Fibroblast of skin of left quadriceps (primary cell): ENCODE measurements around the gene SLC16A5.
"Not testable (repeated sequence)": the region's sequence is repeated elsewhere in the genome, so short reads cannot be mapped to it uniquely, and the experiment has no call there.

Experiments
- DNase-seq, 2 experiments: peaks; one replicate each; pipeline ENCODE4 v3.0.0-alpha.2; 2013; ENCODE audit warnings: low read depth in 2 of 2

The SLC16A5 gene

GRCh38 chr17:75064040-75064439 is 23.7 kb upstream of the SLC16A5 start:
- DNase-seq, result no peak

DNA sequence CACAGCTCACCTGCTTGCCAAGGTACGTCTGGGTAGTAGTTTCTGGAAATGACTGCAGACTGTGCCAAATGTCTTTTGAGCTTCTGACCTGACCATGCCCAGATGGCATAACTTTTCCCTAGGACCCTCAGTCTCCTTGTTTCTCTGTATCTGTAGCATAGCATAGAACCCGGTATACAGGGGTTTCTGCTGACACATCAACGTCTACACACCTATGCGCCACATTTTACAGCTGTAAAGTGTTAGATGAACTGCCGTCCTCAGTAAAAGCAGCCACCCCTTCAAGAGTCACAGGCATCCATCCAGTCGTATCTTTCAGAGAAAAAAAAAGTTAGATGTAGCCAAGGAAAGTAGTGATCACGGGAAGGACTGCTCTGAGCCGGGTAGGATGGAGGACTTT is 23.3 kb upstream of the SLC16A5 start:
- no peak for DNase-seq

DNA sequence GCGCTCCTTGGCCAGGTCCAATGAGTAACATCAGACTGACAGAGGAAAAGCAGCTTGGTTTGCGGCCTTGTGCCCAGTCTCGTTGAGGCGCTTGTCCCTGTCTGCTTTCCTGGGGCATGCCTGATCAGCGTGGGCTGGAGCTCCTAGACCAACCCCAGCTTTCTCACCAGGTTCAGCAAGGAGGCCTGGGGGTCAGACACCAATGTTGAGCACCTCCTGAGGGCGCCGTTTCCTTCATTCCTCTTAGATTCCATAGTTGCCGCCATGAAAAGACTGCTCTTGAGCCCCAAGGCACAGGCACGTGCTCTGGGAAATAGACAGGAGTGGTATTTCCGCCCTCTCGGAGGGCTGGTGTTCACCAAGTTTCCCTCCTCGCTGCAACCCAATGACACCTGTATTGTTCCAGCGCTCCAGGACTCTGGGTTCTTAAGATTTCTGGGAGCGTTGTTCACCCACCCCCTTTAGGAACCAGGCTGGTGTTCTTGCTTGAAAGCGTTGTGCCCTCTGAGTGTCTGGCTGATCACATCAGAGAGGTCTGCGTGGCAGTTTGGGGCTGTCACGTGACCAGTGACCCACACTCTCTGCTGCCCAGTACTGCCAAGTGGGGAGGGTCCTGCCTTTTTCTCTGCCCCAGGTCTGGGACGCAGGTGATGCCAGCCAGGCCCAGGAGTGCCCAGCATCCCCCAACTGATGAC is 22.7 kb upstream of the SLC16A5 start:
- DNase-seq, result no peak

DNA sequence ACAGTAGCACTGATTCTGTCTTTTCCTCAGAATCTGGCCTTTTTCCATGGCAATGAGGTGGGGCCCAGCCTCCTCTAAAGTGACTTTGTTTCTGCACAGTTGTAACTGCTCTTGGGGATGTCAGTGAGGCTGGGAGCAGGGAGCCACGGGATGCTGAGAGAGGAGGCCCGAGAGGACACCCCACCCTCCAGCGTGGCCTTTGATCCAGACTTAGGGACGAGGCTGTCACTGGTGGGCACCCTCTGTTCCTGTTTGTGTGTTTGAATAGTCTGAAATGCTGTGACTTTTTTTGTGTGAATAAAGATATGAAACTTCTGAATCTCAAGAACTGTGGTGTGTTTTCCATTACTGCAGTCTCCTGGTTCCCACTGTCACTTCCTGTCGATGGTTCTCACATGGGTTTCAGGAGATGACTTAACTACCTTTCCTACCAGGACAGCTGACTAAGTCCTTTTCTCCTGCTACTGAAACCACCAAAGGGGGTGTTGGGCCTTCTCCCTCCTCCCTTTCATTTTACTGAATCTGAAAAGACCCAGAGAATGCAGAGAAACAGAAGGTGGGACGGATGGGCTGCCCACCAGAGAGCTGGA is 22.1 kb upstream of the SLC16A5 start:
- DNase-seq, result no peak

- no peak for DNase-seq
Measured at GRCh38 chr17:75067856-75068255, 19.9 kb upstream of the SLC16A5 start.

GRCh38 chr17:75068750-75069149 is 19.0 kb upstream of the SLC16A5 start:
- no peak for DNase-seq

- DNase-seq, result no peak
Measured at GRCh38 chr17:75069783-75070182, 18.0 kb upstream of the SLC16A5 start.

DNA sequence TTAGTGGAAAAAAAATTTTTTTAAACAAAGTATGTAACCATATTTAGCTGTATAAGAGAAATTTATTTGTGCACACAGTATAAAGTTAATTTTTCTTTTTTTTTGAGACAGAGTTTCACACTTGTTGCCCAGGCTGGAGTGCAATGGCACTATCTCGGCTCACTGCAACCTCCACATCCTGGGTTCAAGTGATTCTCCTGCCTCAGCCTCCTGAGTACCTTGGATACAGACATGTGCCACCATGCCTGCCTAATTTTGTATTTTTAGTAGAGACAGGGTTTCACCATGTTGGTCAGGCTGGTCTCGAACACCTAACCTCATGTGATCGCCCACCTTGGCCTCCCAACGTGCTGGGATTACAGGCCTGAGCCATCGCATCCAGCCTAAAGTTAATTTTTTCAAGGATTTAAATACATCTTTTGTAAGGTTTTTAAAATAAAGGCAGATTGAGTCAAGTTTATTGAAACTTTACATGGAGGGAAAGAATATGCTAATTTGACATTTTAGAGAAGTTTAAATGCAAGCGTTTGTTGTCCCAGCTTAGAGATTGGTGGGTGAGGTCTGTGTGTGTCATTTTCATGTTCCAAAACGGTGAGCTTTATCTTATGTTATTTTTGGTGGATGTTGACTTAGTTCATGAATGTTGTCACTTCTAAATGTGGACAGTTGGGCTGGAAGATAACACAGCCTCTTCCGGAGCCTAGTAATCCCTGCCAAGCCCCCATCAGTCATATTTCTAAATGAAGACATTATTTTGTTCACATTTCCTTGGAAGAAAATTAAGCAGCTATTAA is 16.1 kb upstream of the SLC16A5 start:
- not testable (repeated sequence) for DNase-seq

DNA sequence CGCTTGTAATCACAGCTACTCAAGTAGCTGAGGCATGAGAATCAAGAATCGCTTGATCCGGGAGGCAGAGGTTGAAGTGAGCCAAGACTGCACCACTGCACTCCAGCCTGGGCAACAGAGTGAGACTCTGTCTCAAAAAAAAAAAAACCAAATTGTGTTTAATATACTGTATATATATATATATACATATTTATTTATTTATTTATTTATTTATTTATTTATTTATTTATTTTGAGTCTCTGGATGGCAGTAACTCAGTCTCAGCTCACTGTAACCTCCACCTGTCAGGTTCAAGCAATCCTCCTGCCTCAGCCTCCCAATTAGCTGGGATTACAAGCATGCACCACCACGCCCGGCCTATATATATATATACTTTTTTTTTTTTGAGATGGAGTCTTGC is 14.8 kb upstream of the SLC16A5 start:
- not testable (repeated sequence) for DNase-seq

GRCh38 chr17:75073618-75074047 is 14.1 kb upstream of the SLC16A5 start:
- no peak for DNase-seq

DNA sequence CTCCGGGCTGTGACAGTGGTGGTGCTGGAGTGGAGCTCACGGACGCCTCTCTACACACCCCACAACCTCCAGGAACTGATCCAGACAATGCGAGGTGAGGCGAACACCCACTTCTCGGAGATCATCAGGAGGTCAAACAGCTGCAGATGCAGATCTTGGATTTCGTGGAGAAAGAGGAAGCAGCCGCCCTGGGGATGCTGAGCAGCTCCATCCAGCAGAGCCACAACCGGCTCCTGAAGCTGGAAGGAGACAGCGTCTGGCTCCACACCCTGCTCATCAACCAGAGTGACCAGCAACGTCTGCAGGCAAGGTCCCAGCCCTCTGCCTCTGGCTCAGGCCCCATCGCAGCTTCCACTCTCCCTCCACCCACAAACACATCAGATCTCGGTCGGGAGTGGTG is 13.2 kb upstream of the SLC16A5 start:
- DNase-seq, result no peak

DNA sequence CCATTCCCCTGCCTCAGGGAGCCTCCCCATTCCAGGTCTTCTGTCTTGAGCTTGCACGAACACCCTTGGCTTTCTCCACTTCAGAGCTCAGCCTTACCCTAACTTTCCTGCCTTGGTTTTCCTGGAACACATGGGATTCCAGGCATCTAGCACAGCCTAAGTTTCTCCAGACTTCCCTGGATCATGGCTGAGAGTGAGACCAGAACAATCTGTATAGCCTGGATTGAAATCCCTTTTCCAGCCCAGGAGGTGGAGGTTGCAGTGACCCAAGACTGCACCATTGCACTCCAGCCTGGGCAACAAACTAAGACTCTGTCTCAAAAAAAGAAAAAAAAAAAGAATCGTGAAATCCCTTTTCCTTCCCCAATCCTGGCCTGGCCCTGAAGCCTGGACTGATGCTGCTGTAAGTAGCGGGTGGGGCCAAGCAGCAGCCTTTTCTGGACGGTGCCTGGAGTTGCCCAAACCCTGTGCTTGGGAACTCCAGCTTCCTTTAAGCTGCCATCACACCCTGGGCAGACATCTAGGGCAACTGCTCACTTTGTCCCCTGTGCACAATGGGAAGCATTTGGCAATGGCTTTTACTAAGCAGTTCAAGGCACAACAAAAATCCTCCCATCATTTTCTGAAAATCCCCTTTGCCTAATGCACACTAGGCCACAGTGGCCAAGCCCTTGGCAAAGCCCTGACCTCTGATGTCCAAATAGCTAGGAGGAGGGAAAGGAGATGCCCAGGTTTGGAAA is 12.0 kb upstream of the SLC16A5 start:
- no peak for DNase-seq

- no peak for DNase-seq
Measured at GRCh38 chr17:75077072-75077495, 10.7 kb upstream of the SLC16A5 start.

GRCh38 chr17:75077496-75078283 is 10.1 kb upstream of the SLC16A5 start:
- no peak for DNase-seq

- peak; percentile 51 for DNase-seq
Measured at GRCh38 chr17:75078284-75079022, 9.3 kb upstream of the SLC16A5 start.

DNA sequence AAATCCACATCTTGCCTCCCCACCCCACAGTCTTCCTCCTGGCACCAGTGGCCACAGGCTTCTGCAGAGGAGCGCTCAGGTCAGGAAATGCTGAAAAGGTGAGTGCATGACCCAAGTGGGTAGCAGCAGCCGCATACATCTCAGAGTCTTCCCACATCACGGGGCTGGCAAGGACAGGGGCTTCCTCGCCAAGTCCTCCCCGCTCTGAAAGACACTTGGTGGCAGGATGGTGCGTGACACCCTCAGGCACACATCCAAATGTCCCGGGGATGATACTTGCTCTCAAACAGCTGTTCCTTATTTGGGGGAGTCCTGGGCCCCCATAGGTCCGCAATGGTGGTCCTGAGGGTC is 8.8 kb upstream of the SLC16A5 start:
- no peak for DNase-seq

- DNase-seq, result no peak
Measured at GRCh38 chr17:75081611-75082540, 5.9 kb upstream of the SLC16A5 start.

GRCh38 chr17:75082683-75083082 is 5.1 kb upstream of the SLC16A5 start:
- DNase-seq, result no peak

- no peak for DNase-seq
Measured at GRCh38 chr17:75084039-75084660, 3.6 kb upstream of the SLC16A5 start.
